H9 (cell line): ENCODE data around the gene LYRM1. TPM values are rescaled to one million over a fixed set of nuclear protein-coding genes. Genes with fewer than 3 reads are reported as not detected.

Experiments
- DNase-seq: peaks from one replicate; pipeline ENCODE4 v3.0.0-alpha.2; 2017
- H2AFZ ChIP-seq: one replicate; pipeline ENCODE4 v1.6.1; 2013; ENCODE audit warnings: mild to moderate bottlenecking, low read length, control low read depth, moderate library complexity
- H2AK5ac ChIP-seq: 2 replicates; pipeline ENCODE4 v1.6.1; 2013; ENCODE audit warnings: low read length, control low read depth, mixed read lengths; ENCODE audit not compliant: insufficient read length
- H2BK120ac ChIP-seq: one replicate; pipeline ENCODE4 v1.6.1; 2013; ENCODE audit warnings: low read depth, mild to moderate bottlenecking, low read length, control low read depth, inconsistent platforms; ENCODE audit not compliant: poor library complexity, severe bottlenecking
- H2BK12ac ChIP-seq: 2 replicates; pipeline ENCODE4 v1.6.1; 2013; ENCODE audit warnings: low read length, control low read depth, mixed read lengths, low read depth; ENCODE audit not compliant: insufficient read length
- H2BK15ac ChIP-seq: 2 replicates; pipeline ENCODE4 v1.6.1; 2013; ENCODE audit warnings: low read depth, low read length, control low read depth
- H2BK20ac ChIP-seq: one replicate; pipeline ENCODE4 v1.6.1; 2013; ENCODE audit warnings: low read depth, mild to moderate bottlenecking, low read length, control low read depth, inconsistent platforms; ENCODE audit not compliant: poor library complexity, severe bottlenecking
- H2BK5ac ChIP-seq: 2 replicates; pipeline ENCODE4 v1.6.1; 2013; ENCODE audit warnings: low read length, control low read depth, mixed read lengths; ENCODE audit not compliant: insufficient read length
- H3K14ac ChIP-seq: 2 replicates; pipeline ENCODE4 v1.6.1; 2013; ENCODE audit warnings: low read length, control low read depth; ENCODE audit not compliant: insufficient read depth
- H3K18ac ChIP-seq: 2 replicates; pipeline ENCODE4 v1.6.1; 2013; ENCODE audit warnings: low read depth, mild to moderate bottlenecking, mixed read lengths, low read length, control low read depth; ENCODE audit not compliant: insufficient read length
- H3K23ac ChIP-seq: 2 replicates; pipeline ENCODE4 v1.6.1; 2013; ENCODE audit warnings: low read length, control low read depth, mixed read lengths, low read depth; ENCODE audit not compliant: insufficient read length
- H3K23me2 ChIP-seq: 2 replicates; pipeline ENCODE4 v1.6.1; 2013; ENCODE audit warnings: low read depth, mild to moderate bottlenecking, mixed read lengths, low read length, control low read depth; ENCODE audit not compliant: insufficient read length, poor library complexity, severe bottlenecking
- H3K27ac ChIP-seq: 2 replicates; pipeline ENCODE4 v1.5.1; 2013; ENCODE audit warnings: low read length, control low read depth, mixed read lengths, low read depth; ENCODE audit not compliant: insufficient read length
- H3K27me3 ChIP-seq: 2 replicates; pipeline ENCODE4 v1.6.1; 2013; ENCODE audit warnings: low read length, control low read depth, inconsistent platforms; ENCODE audit not compliant: insufficient read depth
- H3K4ac ChIP-seq: 2 replicates; pipeline ENCODE4 v1.6.1; 2013; ENCODE audit warnings: low read depth, mild to moderate bottlenecking, control low read depth, inconsistent platforms, low read length, moderate library complexity
- H3K4me1 ChIP-seq: 2 replicates; pipeline ENCODE4 v1.6.1; 2013; ENCODE audit warnings: low read length, control low read depth, inconsistent platforms; ENCODE audit not compliant: insufficient read depth
- H3K4me2 ChIP-seq: 2 replicates; pipeline ENCODE4 v1.6.1; 2013; ENCODE audit warnings: low read length, control low read depth, mixed read lengths; ENCODE audit not compliant: insufficient read length, insufficient read depth
- H3K56ac ChIP-seq: 2 replicates; pipeline ENCODE4 v1.6.1; 2013; ENCODE audit warnings: low read depth, mild to moderate bottlenecking, mixed read lengths, low read length, control low read depth; ENCODE audit not compliant: insufficient read length
- H3K79me1 ChIP-seq: 2 replicates; pipeline ENCODE4 v1.6.1; 2013; ENCODE audit warnings: low read depth, mild to moderate bottlenecking, moderate library complexity, low read length, control low read depth, inconsistent platforms; ENCODE audit not compliant: insufficient read depth, poor library complexity, severe bottlenecking
- H3K79me2 ChIP-seq: 2 replicates; pipeline ENCODE4 v1.6.1; 2013; ENCODE audit warnings: low read length, control low read depth, inconsistent platforms; ENCODE audit not compliant: insufficient read depth
- H3K9ac ChIP-seq: 2 replicates; pipeline ENCODE4 v1.6.1; 2013; ENCODE audit warnings: low read length, control low read depth, mixed read lengths; ENCODE audit not compliant: insufficient read length; ENCODE audit errors: extremely low read depth
- H3K9me3 ChIP-seq: one replicate; pipeline ENCODE4 v1.6.1; 2013; ENCODE audit warnings: low read depth, low read length, inconsistent platforms; ENCODE audit not compliant: control insufficient read depth
- H3T11ph ChIP-seq: one replicate; pipeline ENCODE4 v1.6.1; 2013; ENCODE audit warnings: mild to moderate bottlenecking, low read length, control low read depth, inconsistent platforms
- H4K20me1 ChIP-seq: one replicate; pipeline ENCODE4 v1.6.1; 2013; ENCODE audit not compliant: control insufficient read depth, insufficient read length, insufficient read depth
- H4K5ac ChIP-seq: 2 replicates; pipeline ENCODE4 v1.6.1; 2013; ENCODE audit warnings: low read depth, mild to moderate bottlenecking, mixed read lengths, low read length, control low read depth; ENCODE audit not compliant: insufficient read length
- H4K8ac ChIP-seq: replicated peaks from 2 replicates; pipeline ENCODE4 v1.6.1; 2013; ENCODE audit warnings: low read length, control low read depth, mixed read lengths, low read depth; ENCODE audit not compliant: insufficient read length
- H4K91ac ChIP-seq: 2 replicates; pipeline ENCODE4 v1.6.1; 2013; ENCODE audit warnings: low read depth, mild to moderate bottlenecking, moderate library complexity, mixed read lengths, low read length, control low read depth; ENCODE audit not compliant: insufficient read length
- H3K27ac Mint-ChIP-seq, 3 experiments: 2 replicates in 2 of 3; 3 replicates in 1 of 3; pipeline ENCODE4 v1.8.0; 2020 to 2021; ENCODE audit warnings: mixed read lengths in 3 of 3, mild to moderate bottlenecking in 1 of 3, moderate library complexity in 1 of 3
- H3K27me3 Mint-ChIP-seq: 2 replicates; pipeline ENCODE4 v1.8.0; 2021; ENCODE audit warnings: low read depth, mild to moderate bottlenecking, moderate library complexity, mixed read lengths
- H3K36me3 Mint-ChIP-seq, 3 experiments: 2 replicates in 2 of 3; 3 replicates in 1 of 3; pipeline ENCODE4 v1.8.0; 2020 to 2021; ENCODE audit warnings: low read depth in 3 of 3, mixed read lengths in 3 of 3; ENCODE audit not compliant: insufficient read depth in 1 of 3
- H3K4me1 Mint-ChIP-seq, 2 experiments: 2 replicates each; pipeline ENCODE4 v1.8.0; 2020; ENCODE audit warnings: mixed read lengths in 2 of 2
- H3K4me3 Mint-ChIP-seq, 2 experiments: 2 replicates in 1 of 2; 3 replicates in 1 of 2; pipeline ENCODE4 v1.8.0; 2020 to 2021; ENCODE audit warnings: mild to moderate bottlenecking in 2 of 2, mixed read lengths in 2 of 2, moderate library complexity in 1 of 2
- H3K9me3 Mint-ChIP-seq, 2 experiments: 2 replicates in 1 of 2; 3 replicates in 1 of 2; pipeline ENCODE4 v1.8.0; 2020; ENCODE audit warnings: mild to moderate bottlenecking in 2 of 2, mixed read lengths in 2 of 2, moderate library complexity in 1 of 2
- CTCF ChIP-seq: fragments of 200-600 bp; sonication (generic); conservative IDR thresholded peaks from 3 replicates; pipeline ENCODE4 v1.8.0; 2021; ENCODE audit warnings: antibody characterized with exemption, mild to moderate bottlenecking
- WGBS: extraction: QIAGEN DNeasy Blood & Tissue Kit; methylation state at CpG from one replicate; pipeline ENCODE4 v1.1.7; 2013; ENCODE audit warnings: missing lambda C conversion rate, low lambda C conversion rate, mixed read lengths; ENCODE audit not compliant: insufficient read length; ENCODE audit errors: extremely low coverage; 5-methylcytosine and 5-hydroxymethylcytosine counted together
- total RNA-seq: library from RNA; stranded (reverse); gene quantifications from 2 replicates; pipeline ENCODE4 v1.2.1, GENCODE V29; 2021

LYRM1 gene
- total RNA-seq, 1 experiment from 2014 or later = 9.6 TPM

GRCh38 chr16:20850981-20851380 lies 49.6 kb upstream of the LYRM1 start:
- DNase-seq = no peak
- WGBS = no CpG with 5 or more reads among the region's 3 CpGs
- Histone ChIP-seq H4K8ac (no peak overlapping the region), H2AFZ (no peak overlapping the region), H3K18ac (no peak overlapping the region), H3K4me2 (no peak overlapping the region), H2BK5ac (no peak overlapping the region), H3K27ac (no peak overlapping the region), H3K79me1 (no peaks in the 10 kb centered on the region), H4K91ac (no peak overlapping the region), H3K23me2 (no peaks in the 10 kb centered on the region), H3K56ac (no peak overlapping the region), H2AK5ac (no peak overlapping the region), H2BK20ac (no peak overlapping the region), H2BK15ac (no peak overlapping the region), H3K9ac (no peak overlapping the region), H3K4me1 (no peaks in the 10 kb centered on the region; the same call in 1 of the 2 replicates), H3K23ac (no peak overlapping the region), H4K20me1 (no peaks in the 10 kb centered on the region), H3K79me2 (no peaks in the 10 kb centered on the region), H2BK12ac (no peak overlapping the region), H3K4ac (no peak overlapping the region), H3K27me3 (no peaks in the 10 kb centered on the region; the same call in 1 of the 2 replicates), H3K9me3 (no peaks in the 10 kb centered on the region), H2BK120ac (no peak overlapping the region), H3K14ac (no peak overlapping the region), H4K5ac (no peak overlapping the region), H3T11ph (no peak overlapping the region)
- no peak overlapping the region for H3K27ac Mint-ChIP-seq
- H3K9me3 Mint-ChIP-seq = no peaks in the 10 kb centered on the region
- H3K4me3 Mint-ChIP-seq = no peak overlapping the region
- no peaks in the 10 kb centered on the region for H3K27me3 Mint-ChIP-seq
- TF ChIP-seq CTCF = no peak
- H3K36me3 Mint-ChIP-seq = peaks cover 0 to 19% (median 5%) of the 10 kb centered on the region in 3 experiments; a peak in 3 of 7 replicates
- H3K4me1 Mint-ChIP-seq = peaks cover 2% of the 10 kb centered on the region in 2 experiments; a peak in 3 of 4 replicates
